Measurements from ENCODE around the gene KANK4.

KANK4 gene

GRCh38 chr1:62207187-62207586, 112.0 kb downstream of the KANK4 start:
- DNase-seq (ENCODE audit: low read depth): no peak

- DNase-seq (ENCODE audit: low read depth): peak; percentile 5
These were observed 120.5 kb downstream of the KANK4 start for GRCh38 chr1:62198781-62199125.

DNA sequence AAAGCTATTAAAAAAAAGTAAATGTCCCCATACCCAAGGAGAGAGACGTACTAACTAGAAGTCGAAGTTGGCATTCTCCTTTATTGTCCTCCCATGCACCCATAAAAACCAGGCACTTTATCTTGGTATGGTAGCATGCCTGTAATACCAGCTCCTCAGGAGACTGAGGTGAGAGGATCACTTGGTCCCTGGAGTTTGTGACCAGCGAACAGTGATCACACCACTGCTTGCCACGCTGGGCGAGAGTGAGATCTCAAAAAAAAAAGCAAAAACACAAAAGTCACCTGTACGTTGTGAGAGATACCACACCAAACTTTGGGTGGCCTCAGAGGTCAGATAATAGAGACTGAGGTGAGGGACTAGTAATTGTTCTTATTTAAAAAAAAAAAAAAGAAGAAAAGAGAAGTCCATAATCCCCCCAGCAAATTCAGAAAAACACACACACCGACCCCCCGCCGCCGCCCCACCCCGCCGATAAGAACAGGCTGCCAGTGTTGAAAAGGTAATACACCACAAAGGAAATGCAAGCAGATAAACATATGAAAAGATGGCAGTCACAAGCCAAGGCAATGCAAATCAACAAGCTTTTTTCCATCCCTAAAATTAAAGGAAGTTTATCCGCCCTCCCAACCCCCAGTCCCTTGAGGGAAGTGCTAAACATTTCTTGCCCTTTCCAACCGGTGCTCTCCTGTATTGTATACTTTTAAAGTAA, 121.0 kb downstream of the KANK4 start:
- no peak for DNase-seq (ENCODE audit: low read depth)

DNA sequence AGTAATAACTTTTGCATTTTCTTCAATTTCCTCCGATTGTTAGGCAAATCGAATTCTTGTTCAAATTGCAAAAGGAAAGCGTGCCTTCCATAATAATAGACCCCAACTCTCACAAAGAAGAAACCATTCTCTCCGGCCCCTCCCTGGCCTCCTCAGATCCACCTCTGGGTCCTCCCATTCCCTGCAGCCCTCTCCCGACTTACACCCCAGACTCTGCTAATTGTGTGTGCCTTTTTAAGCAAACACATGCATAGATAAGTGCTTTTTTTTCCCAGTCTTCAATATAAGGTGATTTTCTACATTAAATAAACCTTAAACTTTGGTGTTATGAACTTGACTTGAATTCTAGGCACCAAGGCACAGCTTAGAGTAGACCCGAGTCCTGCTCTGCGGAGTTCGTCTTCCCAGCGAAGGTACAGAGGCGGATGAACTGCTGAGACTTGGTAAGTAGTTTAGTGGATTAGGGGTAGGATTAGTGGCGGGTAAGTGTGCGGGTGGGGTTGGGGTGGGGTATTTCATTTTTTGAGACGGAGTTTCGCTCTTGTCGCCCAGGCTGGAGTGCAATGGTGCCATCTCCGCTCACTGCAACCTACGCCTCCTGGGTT, 123.0 kb downstream of the KANK4 start:
- DNase-seq (ENCODE audit: low read depth): no peak

DNA sequence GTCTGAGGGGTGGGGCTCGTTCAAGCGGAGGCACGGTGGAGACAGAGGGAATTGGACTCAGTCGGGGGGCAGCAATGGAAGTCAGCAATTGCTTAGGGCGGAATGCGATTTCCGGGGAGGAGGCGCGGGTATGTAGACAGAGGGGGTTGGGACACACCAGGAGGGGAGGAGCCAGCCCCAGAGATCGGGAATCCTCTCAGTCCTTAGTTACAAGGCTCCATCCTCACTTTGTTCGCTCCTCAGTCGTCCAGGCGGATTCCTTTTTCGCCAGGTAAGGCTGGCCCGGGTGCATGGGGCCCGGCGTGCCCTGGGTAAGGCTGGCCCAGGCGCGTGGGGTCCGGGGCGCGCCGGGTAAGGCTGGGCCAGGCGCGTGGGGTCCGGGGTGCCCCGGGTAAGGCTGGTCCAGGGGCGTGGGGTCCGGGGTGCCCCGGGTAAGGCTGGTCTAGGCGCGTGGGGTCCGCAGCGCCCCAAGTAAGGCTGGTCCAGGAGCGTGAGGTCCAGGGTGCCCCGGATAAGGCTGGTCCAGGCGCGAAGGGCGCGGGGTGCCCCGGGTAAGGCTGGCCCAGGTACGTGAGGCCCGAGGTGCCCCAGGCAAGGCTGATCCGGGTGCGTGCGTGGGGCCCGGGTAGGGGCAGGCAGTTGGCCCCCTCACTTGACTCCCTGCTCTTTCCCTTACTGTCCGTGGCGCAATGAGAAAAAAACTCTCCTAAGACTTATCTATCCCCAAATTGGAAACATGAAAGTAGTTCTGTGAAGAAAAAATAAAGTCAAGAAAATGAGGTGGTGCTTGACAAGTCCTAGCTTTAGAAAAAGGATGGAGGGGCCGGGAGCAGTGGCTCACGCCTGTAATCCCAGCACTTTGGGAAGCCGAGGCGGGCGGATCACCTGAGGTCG, 124.3 kb downstream of the KANK4 start, which contains the start of gene L1TD1:
Gene L1TD1 (plus strand): TSS at position 199 of the 894 bp plus-strand sequence. CDS start 11,780 bp downstream, outside the sequence.
- DNase-seq (ENCODE audit: low read depth): no peak

- DNase-seq (ENCODE audit: low read depth): no peak
These were observed 131.1 kb downstream of the KANK4 start for GRCh38 chr1:62188111-62188510.

- DNase-seq (ENCODE audit: low read depth): no peak
These were observed 131.7 kb downstream of the KANK4 start for GRCh38 chr1:62187548-62187947.
